AG09309 (cell line): ENCODE results near the gene SH2D6.
"Not testable (repeated sequence)": the region's sequence is repeated elsewhere in the genome, so short reads cannot be mapped to it uniquely, and the experiment has no call there.

Source experiments
- DNase-seq: peaks from one replicate; pipeline ENCODE4 v3.0.0-alpha.2; 2010; ENCODE audit warnings: low read depth
- H3K4me3 ChIP-seq: 2 replicates; pipeline ENCODE4 v1.5.1; 2011; ENCODE audit warnings: mild to moderate bottlenecking, low read depth, low read length, moderate library complexity; ENCODE audit not compliant: control insufficient read depth
- TF ChIP-seq, protein P1 (sequence below): IDR thresholded peaks from 2 replicates; pipeline ENCODE4 v1.5.1; 2011; ENCODE audit warnings: mild to moderate bottlenecking, low read depth, low read length, inconsistent platforms; ENCODE audit not compliant: insufficient read depth, control insufficient read depth; ENCODE audit errors: missing control alignments

SH2D6 gene

GRCh38 chr2:85378257-85378656 lies 40.3 kb upstream of the SH2D6 start:
- no peak overlapping the region for H3K4me3 ChIP-seq
- DNase-seq, result no peak
- TF ChIP-seq, protein P1, sequence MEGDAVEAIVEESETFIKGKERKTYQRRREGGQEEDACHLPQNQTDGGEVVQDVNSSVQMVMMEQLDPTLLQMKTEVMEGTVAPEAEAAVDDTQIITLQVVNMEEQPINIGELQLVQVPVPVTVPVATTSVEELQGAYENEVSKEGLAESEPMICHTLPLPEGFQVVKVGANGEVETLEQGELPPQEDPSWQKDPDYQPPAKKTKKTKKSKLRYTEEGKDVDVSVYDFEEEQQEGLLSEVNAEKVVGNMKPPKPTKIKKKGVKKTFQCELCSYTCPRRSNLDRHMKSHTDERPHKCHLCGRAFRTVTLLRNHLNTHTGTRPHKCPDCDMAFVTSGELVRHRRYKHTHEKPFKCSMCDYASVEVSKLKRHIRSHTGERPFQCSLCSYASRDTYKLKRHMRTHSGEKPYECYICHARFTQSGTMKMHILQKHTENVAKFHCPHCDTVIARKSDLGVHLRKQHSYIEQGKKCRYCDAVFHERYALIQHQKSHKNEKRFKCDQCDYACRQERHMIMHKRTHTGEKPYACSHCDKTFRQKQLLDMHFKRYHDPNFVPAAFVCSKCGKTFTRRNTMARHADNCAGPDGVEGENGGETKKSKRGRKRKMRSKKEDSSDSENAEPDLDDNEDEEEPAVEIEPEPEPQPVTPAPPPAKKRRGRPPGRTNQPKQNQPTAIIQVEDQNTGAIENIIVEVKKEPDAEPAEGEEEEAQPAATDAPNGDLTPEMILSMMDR, result no peak

DNA sequence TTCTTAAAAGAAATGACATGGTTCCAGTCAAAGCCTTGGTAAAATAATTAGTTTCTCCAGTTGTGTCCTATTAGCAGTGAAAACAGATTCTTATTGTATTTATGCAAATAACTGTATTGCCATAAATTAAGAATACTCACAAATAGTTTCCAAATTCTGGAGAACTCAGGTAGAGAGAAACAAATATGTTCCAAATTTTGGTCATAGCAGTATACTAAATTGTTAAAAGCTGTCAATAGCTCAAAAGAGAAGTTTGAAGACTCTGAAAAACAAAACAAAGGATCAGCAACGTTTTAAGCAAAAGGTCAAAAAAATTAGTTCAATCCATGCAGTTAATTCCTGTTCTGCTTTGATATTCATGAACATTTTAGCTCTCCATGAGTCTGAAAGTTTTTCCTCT lies 38.5 kb upstream of the SH2D6 start:
- no peak overlapping the region for H3K4me3 ChIP-seq
- TF ChIP-seq, protein P1, result no peak
- no peak for DNase-seq

DNA sequence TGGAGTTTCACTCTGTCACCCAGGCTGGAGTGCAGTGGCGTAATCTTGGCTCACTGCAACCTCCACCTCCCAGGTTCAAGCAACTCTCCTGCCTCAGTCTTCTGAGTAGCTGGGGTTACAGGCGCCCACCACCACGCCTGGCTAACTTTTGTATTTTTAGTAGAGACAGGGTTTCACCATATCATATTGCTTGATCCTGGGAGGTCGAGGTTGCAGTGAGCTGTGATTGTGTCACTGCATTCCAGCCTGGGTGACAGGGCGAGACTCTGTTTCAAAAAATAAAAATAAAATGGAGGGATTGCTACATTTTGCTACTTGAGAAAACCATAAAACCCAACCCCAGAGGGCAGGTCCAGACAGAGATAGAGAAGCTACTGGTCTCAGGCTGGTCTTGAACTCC lies 35.4 kb upstream of the SH2D6 start:
- H3K4me3 ChIP-seq, result not testable (repeated sequence)

DNA sequence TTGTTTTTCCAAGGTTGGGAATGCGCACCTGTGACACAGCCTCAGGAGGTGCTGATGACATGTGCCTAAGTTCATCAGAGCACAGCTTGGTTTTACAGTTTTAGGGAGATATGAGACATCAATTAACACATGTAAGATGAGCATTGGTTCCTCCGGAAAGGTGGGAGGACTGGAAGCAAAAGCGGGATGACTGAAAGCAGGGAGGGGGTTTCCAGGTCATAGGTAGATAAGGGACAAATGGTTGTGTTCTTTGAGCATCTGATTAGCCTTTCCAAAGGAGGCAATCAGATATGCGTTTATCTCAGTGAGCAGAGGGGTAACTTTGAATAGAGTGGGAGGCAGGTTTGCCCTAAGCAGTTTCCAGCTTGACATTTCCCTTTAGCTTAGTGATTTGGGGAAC lies 34.7 kb upstream of the SH2D6 start:
- TF ChIP-seq, protein P1, result no peak
- no peak for DNase-seq
- no peak overlapping the region for H3K4me3 ChIP-seq

More for the DNA sequence above, 35.4 kb upstream of the SH2D6 start:
- not testable (repeated sequence) for DNase-seq

DNA sequence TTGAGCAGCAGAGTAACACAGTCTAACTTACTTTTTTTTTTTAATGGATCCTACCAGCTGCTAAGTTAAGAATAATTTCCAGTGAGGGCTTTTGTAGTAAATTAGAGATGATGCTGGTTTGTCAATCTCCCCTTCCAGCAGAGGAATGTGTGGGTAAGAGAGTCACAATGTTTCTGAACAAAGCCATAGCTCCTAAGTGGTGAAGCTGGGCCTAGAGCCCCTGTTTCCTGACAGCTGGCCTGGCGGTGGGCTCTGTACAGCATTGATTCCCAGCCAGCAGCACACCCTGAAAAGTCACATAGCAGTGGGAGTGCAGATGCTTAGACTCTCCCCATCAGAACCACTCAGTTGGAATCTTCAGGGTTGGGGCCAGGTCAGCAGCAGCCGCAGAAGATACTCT lies 32.8 kb upstream of the SH2D6 start:
- TF ChIP-seq, protein P1, result no peak
- H3K4me3 ChIP-seq, result no peak overlapping the region
- no peak for DNase-seq

- TF ChIP-seq, protein P1, result no peak
- DNase-seq, result no peak
- no peak overlapping the region for H3K4me3 ChIP-seq
Measured at GRCh38 chr2:85387754-85388153, 30.8 kb upstream of the SH2D6 start.

DNA sequence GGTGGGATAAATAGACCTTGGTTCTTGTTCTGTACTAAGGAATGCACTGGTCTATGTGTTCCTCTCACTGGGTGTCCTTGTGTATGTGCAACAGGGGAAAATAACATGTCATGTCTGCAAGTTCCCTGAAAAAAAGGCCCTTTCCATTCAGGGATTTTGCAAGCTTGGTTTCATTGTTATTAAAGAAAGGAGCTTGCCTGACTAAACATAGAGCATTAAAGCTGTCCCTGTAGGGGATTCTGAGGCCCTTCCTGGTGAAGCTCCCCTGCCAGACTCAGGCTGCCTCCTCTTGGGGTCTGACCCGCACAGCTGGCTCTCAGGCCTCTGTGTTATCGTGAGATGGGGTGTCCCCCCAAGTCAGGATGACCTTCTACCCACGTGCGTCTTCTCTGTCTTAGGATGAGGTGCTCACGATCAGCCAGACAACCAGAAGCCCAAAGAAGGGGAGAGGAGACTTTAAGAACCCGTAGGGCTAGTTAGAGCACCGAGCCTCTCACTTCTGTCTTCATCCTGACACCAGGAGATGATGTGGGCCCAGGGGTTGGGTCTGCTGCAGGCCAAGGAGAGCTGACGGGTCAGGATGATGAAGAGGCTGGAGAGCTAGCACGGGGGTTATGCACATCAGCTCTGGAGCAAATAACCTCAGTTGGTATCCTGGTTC lies 29.5 kb upstream of the SH2D6 start:
- H3K4me3 ChIP-seq, result no peak overlapping the region
- TF ChIP-seq, protein P1, result no peak
- DNase-seq, result no peak
